DOHH2 (cell line): ENCODE results near the gene OSBPL1A.

ENCODE experiments used
- EZH2phosphoT487 ChIP-seq: fragments of 200-600 bp; sonication (generic); IDR thresholded peaks from 2 replicates; pipeline ENCODE4 v1.6.1; 2017; ENCODE audit warnings: borderline replicate concordance, mild to moderate bottlenecking, antibody characterized with exemption, low read length, moderate library complexity, mixed read lengths
- TF ChIP-seq, protein P1 (sequence below): fragments of 200-600 bp; sonication (generic); IDR thresholded peaks from one replicate; pipeline ENCODE4 v1.5.1; 2014; ENCODE audit warnings: antibody characterized with exemption, mild to moderate bottlenecking, low read depth, low read length; ENCODE audit not compliant: poor library complexity, severe bottlenecking

DNA sequence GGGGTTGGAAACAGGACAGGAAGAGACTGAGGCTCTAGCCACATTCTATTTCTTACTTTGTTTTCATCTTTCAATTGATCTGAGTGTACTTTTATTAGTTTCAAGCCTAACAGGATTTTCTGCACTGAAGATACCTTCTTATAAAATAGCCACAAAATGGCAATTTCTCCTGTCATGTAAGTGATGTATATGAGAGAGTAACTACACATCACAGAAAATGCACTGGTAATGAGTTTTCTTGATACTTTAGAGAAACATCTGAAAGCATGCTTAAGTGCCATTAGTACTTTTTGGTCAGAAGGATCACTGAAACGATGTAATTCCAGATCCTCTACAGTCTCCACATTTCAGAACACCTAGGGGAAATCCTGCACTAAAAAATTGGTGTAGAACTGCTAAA lies 153.9 kb downstream of the OSBPL1A start:
- TF ChIP-seq, protein P1, sequence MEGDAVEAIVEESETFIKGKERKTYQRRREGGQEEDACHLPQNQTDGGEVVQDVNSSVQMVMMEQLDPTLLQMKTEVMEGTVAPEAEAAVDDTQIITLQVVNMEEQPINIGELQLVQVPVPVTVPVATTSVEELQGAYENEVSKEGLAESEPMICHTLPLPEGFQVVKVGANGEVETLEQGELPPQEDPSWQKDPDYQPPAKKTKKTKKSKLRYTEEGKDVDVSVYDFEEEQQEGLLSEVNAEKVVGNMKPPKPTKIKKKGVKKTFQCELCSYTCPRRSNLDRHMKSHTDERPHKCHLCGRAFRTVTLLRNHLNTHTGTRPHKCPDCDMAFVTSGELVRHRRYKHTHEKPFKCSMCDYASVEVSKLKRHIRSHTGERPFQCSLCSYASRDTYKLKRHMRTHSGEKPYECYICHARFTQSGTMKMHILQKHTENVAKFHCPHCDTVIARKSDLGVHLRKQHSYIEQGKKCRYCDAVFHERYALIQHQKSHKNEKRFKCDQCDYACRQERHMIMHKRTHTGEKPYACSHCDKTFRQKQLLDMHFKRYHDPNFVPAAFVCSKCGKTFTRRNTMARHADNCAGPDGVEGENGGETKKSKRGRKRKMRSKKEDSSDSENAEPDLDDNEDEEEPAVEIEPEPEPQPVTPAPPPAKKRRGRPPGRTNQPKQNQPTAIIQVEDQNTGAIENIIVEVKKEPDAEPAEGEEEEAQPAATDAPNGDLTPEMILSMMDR: no peak
- no peak for TF ChIP-seq EZH2phosphoT487
